Epidermal melanocyte (primary cell): Measurements from ENCODE around the gene NECTIN1.

Source experiments
- DNase-seq: peaks from one replicate; pipeline ENCODE4 v3.0.0; 2011; ENCODE audit warnings: low spot score; ENCODE audit not compliant: insufficient read length

Gene NECTIN1

DNA sequence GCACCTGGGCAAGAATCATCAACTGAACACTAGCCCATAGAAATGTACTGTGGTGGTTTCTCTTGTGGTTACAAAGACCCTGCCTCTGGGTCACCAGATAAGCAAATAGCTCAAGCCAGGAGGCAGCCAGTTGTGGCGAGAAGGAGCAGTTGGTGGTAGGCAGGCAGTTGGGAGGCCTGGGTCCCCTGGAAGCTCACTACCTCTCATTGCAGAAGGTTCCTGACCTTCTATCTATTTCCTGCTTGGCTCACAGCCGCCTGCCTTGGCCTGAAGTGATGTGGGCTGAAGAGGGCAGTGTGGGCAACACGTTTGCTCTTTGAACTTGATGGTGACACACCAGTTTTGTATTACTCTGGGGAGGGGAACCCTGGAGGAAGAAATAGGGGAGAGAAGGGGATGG, 34.7 kb downstream of the NECTIN1 start:
- no peak for DNase-seq

DNA sequence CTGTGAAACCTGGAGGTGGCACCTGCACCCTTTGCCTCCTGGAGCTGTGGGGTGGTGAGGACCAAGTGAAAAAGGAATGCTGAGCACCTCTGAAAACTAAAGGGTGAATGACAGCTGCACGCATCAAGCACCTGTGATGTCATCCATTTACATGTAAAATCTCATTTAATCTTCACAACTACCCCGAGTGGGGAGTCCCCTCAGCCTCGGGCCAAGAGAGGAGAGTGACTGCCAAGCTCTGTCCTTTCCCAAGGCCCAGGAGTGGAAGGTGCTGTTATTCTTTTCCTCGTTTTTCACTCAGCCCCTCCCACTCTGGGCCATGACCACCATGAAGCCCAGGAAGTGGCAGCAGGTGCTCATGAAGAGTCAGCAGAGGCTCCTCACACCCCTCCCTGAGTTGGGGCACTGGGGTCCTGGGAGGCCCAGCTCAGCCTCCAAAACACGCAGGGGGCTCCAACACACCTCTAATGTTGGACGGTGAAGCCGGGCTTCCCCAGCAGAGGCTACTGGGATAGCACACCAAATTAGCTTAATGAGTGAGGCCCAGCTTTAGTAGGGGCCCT, 35.7 kb downstream of the NECTIN1 start:
- DNase-seq = no peak

DNA sequence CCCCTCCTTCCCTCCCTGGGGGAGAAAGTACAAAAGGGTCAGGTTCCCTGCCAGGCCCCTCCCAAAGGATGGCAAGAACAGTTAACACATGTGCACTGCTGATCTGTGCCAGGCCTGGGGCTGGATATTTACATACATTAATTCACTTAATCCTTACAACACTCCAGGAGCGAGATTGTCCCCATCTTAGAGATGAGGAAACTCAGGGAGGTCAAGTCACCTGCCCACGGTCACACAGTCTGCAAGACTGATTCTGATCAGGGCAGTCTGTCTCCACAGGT, 36.5 kb downstream of the NECTIN1 start:
- no peak for DNase-seq

DNA sequence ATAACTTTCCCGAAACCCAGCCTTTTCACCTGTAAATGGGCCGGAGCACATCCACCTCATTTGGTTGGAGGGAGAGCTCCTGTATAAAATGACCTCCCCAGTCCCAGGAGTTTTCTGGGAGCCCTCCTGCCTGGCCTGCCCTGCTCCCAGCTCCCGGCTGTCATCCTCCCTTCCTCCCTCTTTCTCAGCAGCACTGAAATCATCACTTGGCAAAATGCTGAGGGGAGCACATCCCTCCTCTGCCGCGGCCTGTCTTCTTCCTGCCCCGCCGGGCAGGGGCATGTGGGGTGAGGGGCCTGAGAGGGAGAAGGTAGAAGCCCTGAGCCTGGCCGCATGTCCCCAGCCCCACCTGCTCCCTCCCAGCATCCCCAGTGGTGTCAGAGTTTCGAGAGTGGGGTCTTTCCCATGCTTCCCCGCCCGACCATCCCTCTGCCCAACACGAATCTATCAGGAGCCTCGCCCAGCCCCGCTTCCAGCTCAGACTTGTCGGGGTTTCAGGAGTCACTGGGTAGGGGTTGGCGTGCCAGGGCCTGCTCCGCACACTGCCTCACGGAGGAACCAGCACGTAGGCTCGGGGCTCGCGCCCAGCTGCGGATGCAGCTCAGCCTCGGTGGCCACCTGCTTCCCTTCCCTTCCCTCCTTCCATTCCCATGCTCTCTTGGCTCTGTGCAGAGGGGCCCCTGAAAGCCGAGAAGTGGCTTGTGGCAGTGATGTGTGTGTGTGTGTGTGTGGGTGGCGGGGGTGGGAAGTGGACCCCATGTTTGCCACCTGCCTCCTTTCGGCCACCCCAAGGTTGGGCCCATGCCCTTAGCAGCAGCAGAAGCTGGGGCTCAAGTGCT, 37.1 kb downstream of the NECTIN1 start:
- no peak for DNase-seq

DNA sequence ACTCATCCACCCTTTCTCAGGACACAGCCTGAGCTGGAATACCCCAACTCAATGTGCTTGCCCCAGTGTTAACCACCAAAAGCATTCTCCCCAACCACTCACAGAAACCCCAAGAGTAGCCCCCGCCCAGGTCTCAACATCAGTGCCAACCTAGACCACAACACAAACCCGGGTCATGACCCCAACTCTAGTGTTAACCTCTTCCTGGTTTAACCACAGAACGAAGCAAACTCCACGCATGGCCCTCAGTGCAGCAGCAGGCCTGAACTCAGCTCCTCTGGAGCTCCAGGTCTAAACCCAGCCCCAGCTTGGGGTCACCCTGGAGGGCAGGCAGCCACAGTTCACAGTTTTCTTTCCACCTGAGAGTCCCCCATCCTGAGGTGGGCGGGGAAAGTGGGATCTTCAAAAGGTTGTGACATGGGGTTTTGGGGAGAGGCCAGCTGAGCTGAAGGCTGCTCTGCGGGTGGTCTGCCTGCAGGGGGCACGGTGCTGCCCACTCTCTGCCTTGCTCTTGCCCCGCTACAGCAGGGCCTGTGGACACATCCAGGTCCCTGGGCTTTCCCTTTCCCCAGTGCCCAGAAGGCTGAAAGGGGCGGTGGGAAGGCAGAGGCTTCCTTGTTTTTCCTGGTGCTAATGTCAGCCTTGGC, 37.9 kb downstream of the NECTIN1 start:
- no peak for DNase-seq

DNA sequence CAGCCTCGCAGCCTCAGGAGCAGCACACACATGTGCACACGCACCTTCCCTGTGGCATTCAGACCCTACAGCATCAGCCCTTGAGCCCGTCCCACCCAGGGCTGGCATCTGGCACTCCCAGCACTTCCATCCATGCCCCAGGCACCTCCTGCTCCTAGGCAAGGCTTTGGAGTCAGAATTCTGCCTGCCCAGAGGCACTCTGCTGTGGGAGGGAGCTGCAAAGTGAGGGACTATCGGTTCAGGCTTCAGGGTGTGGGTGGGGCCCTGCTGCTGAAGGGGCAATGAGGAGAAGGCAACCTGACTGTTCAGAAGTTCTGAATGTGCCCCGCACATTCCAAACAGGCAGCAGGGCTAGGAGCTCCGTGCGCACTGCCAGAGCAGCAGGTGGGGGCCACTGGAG, 39.7 kb downstream of the NECTIN1 start:
- DNase-seq = no peak

DNA sequence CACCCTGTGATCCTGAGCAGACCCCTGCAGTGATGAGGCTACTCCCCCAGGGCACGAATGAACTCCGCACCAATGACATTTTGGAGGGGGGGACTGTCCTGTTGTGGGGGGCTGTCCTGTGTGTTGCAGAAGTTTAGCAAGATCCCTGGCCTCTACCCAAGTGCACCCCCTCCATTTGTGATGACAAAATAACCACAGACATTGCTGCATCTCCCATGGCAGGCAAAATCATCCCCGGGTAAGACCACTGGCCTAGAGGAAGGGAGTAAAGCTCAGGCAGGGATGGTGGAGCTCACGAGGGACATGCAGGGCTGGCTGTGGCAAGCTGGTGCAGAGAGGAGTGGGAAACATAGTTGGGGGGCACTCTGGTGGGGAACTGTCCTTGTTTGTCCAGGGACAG, 40.6 kb downstream of the NECTIN1 start:
- DNase-seq = no peak

DNA sequence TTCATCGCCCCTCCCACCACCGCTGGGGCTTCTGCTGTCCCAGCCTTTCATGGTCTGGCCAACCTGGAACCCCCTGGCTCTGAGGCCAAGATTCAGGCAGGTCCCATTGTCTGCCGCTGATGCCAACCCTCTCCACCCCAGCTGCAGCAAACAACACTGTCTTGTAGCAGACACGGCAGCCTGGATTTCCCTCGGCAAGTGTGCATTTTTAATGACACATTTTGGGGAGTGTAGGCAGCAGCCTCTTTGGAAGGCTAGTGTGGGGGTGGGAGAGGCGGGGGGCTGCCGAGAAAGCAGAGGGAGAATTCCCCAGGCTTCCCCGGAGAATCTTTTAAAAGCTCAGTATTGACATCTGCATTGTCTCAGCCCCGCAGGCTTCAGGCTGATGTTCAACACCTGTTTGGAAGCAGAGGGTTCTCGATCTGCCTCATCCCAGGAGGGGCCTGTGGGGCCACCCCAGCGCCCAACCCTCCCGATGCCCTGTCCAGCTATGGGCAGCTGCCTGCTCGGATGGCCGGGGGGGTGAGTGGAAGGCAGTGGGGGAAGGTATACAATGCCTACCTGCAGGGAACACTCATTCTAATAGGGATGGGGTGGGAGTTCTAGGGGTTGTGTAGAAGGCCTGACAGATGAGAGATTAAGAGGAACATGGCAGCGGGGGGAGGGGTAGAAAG, 41.5 kb downstream of the NECTIN1 start:
- DNase-seq = no peak

DNA sequence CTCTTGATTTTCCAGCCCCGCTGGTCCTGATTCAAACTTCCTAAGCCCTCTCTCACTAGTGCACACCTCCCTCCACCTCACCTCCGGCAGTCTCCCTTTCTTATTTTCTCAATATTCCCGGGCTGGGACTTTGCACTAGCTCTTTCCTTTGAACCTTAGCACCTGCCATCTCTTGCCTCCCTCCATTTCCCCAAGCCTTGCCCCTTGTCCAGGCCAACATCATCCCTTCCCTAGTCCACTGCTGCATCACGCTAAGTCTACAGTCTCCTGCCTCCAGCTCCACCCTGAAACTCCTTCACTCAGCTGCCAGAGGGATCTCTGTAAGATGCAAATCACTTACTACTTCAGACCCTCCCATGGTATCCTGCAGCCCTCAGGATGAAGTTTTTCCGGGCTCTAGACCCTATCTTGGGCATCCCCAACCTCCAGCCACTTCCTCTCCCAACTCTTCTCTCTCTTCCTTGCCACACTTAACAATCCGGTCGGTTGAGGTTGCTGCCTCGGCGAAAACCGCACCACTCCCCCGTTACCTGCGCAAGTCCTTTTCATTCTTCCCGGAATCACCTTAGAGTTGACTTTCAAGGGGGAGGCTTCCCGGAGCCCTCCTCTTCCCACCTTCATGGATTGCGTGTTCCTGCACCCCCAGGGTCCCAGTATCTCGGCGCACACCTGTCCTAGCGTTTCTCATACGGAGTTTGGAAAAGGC, 42.7 kb downstream of the NECTIN1 start:
- no peak for DNase-seq

DNA sequence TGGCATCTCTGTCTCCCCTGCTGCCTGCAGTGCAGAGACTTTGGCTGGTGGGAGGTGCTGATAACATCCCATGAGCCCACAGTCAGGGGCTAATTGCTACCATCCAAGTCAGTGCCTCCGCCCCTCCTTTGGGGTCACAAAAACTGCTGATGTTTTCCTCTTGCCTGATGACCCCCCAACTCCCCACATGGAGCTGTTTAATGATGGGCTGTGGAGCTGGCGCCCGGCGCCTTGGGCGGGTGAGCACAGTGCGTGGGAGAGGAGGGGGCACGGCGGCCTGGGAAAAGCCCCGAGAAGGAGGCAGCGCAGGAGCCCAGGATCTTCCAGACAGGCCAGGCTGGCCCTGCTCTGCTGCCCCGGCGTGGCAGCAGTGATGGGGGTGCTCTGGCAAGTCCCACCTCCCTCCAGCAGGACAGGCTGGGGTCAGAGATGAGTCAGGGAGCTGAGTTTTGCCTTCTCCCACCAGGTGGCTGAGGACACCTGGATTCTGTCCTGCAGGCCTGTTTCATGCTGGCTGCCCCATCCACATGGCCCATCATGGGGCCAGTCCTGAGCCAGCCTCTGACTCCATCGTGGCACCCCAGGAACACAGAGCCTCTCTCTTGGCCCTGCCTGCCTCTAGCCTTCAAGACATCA, 43.8 kb downstream of the NECTIN1 start:
- DNase-seq = no peak

DNA sequence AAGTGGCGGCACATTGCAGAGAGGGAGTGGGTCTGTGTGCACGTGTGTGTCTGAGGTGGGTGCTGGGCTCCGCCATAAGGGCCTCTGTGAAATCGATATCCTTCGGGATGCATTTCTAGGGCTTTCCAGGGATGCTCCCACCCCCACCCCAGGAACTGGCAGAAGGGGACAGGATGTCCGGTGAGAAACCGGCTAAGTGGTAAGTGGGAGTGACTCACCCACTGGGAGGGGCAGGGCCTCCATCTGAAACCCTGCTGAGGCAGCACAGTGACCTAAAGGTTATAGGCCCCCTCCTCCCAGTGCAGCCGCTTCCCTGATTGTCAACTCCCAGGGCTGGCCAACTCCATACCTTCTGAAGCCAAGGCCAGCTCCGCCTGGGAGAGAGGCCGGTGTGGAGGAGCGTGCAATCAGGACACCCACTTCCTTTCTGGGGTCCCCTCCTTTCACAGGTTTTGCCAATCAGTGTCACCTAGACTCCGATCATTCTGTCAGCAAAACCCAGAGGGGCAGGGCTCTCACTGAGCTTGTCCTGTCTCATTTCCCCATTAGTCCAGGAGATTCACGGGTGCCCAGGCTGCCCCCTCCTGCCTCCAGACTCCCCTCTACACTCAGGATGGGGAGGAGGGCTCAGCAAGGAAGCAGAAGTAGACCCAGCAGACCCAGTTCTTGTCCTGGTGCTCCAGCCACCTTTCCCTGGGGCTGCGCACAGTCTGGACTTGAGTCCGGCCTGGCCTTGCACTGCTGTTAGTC, 44.5 kb downstream of the NECTIN1 start:
- no peak for DNase-seq

DNA sequence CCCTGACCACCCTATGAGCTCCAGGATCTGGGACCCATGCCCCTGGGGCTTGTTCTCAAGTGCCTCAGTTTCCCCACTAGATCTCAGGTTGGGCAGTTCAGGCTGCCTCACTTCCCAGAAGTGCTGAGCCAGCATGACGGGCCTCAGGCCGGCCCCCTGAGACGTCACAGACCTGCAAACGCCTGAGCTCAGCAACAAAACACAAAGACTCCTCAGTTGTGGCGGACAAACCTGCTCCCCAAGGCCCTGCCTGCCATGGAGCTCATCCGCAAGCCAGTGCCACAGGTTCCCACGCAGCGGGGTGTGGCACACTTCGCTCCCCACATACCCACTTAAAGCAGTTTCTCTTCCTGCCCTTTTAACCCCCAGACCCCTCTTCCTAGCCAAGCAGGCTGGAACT, 45.2 kb downstream of the NECTIN1 start:
- no peak for DNase-seq

DNA sequence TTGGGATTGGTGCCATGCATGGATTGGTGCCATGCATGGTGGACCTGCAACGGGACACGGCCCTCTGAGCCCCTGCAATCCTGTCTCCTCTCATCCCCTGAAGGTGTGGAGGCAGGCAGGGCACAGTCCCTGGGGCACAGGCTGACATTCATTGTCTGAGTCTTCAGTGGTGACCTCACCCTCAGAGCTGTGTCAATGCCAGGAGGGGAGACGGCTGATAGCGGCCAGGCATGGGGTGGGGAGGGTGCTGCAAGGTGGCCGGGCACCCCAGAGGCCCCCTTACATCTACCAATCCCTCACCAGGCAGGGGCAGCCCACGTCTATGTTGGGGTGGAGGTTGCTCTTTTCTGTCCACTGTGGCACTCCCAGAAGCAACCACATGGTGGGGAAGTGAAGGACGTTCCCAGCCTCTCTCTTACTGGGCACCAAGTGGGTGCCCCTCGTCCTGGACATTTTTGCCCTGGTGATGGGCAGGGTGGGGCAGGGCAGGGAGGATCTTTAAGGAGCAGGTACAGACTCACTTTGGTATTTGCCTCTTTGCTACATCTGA, 47.6 kb downstream of the NECTIN1 start:
- DNase-seq = no peak

DNA sequence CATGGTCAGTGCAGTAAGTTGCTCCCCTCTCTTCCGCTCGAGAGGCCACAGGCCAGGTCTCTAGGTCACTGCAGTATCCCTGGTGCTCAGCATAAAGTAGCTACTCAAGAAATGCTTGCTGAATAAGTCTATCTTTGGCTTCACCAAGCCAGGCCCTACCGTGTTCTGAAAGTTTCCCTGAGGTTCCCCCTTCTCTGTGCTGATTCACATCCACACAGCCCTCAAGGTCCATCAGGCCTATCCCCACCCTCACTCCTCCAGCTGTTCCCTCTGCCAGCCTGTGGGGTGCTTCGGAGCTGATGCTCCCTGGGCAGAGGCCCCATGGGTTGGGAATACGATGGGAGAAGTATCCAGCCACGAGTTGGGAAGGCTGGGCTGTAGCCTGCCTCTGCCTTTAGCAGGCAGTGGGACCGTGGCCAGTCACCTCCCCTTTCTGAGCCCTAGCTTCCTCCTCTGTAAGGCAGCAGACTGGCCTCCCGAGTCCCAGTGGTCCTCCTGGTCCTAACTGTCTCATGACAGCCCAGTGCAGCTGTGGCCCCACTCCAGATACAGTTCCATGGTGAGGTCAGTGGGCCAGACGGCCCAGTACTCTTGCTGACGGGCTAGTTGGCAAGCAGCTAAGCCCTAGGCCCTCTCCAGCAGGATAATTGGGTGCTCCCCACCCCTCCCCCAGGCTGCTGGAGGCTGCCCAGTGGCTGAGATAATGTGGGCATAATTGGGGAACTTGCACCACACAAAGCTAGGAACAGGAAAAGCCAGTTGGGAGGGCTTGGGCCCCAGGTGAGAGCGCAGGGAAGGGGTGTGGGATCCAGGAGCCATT, 48.2 kb downstream of the NECTIN1 start:
- DNase-seq = no peak

DNA sequence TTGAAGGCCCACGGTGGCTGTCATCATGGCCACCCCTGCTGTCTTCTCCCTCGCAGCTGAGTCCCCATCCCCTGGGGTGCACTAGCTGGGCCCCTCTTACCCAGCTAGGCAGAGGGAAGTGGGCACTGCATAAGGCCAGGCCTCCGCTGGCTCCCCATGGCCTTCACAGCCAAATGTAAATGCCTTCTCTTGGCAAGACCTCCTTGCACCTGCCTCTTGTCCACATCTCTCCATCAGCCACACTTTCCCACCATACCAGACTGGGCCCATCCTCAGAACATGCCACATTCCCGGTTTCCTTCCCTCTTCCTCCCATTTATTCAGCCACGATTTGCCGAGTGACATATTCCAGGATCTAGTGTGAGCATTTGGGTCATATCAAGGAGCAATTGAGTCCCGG, 49.7 kb downstream of the NECTIN1 start:
- no peak for DNase-seq

DNA sequence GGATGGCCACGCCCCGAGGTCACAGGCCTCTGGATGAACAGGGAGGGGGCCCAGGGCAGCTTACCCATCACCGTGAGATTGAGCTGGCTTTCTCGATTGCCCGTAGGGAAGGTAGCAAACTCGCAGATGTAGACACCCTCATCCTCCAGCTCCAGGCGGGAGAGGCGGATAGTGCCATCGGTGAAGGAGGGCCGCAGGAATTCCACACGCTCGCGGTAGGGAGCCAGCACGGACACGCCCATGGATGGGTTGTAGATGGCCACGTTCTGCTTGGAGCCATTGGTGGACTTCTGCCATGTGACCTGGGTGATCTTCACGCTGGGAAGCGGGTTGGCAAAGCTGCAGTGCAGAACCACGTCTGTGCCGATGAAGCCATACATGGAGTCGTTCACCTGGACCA, 50.6 kb downstream of the NECTIN1 start:
- no peak for DNase-seq

DNA sequence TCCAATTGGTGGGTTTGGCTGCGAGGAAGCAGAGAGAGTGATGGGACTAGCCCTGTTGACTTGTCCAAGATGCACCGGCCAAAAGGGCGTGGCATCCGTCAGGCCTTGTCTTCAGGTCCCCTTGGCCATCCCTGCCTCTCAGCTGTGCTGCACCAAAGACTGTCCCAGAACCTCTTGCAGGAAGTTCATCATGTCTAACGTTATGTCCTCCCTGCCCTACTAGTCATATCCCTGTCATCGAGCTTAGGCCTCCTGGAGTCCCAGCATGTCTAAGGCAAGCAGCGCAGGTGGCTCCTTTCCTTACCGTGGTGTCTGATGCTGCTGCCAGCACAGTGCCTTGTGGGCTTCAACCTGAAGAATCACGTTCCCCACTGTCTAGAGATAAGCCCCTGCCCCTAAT, 51.2 kb downstream of the NECTIN1 start:
- no peak for DNase-seq

DNA sequence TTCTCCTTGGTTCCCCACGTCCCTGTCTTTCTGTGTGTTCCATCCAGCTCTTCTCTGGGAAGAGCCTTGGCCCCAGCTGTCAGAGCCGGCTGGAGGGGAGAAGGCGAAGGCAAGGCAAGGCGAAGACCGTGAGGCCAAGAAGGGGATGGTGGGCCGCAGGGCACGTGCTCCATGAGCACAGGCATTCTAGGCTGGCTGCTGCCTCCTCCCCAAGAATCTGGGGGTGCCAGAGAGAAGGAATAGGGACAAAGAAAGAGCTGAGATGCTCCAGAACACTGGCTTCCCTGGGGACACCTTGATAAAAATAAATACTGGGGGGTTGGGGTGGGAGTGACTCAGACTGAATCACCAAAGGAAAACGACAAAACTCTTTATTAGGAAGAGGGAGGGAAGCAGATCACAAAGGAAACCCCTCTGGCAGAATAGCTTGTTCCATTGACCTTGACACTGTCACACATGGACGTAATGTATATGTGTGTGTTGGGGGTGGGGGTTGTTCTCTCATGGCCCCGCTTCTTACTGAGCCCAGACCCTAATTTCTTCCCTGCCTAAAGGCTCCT, 52.5 kb downstream of the NECTIN1 start:
- no peak for DNase-seq

DNA sequence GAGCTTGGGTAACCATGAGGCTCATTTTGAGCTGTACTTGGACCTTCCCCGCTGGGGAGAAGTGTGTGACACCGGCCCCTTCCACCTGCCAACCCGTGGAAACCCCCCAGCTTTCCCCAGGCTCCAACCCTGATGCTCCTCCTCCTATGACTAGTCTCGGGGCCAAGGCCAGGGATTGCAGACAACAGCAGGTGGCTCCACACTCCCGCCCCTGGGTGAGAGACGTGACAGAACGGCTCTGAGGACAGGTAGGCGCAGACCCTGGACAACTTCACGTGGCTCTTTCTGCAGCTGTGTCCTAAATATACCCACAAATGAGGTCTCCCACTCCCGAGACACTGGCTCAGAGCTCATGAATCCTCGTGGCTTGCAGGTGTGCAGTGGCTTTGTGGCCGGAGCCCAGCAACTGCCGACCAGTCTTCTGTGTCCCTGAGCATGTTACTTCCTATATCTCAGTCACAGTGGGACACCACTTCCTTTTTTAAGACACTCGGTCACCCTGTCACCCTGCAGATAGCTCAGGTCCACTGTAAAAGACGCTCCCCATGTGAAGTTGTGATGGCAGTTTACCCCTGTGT, 55.2 kb downstream of the NECTIN1 start:
- DNase-seq = no peak
